Measurements from ENCODE around the gene TEX9.

DNA sequence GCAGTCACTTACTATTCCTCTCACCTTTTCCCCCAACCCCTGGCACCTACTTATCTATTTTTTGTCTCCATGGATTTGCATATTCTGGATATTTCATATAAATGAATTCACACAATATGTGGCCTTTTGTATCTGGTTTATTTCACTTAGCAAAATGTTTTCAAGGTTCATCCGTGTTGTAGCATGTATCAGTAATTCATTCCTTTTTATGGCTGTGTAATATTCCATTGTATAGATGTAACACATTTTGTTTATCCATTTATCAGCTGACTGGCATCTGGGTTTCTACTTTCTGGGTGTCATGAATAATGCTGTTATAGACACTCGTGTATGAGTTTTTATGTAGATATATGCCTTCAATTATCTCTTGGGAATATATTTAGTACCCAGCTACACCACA is 93.9 kb downstream of the TEX9 start:
- TF ChIP-seq, protein P1, sequence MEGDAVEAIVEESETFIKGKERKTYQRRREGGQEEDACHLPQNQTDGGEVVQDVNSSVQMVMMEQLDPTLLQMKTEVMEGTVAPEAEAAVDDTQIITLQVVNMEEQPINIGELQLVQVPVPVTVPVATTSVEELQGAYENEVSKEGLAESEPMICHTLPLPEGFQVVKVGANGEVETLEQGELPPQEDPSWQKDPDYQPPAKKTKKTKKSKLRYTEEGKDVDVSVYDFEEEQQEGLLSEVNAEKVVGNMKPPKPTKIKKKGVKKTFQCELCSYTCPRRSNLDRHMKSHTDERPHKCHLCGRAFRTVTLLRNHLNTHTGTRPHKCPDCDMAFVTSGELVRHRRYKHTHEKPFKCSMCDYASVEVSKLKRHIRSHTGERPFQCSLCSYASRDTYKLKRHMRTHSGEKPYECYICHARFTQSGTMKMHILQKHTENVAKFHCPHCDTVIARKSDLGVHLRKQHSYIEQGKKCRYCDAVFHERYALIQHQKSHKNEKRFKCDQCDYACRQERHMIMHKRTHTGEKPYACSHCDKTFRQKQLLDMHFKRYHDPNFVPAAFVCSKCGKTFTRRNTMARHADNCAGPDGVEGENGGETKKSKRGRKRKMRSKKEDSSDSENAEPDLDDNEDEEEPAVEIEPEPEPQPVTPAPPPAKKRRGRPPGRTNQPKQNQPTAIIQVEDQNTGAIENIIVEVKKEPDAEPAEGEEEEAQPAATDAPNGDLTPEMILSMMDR (optimal IDR thresholded peaks at IDR 0.05 in 1 of 3, IDR thresholded peaks at IDR 0.05 in 1 of 3, conservative IDR thresholded peaks at IDR 0.05 in 1 of 3; ENCODE audit: extremely low read depth in 1 of 3, insufficient read depth in 2 of 3, low read length in 3 of 3): no peak
- no peak for TF ChIP-seq EZH2 (IDR thresholded peaks at IDR 0.05; ENCODE audit: low read length)
